Measurements from ENCODE around the gene PHEX.
"Not testable (repeated sequence)": the region's sequence is repeated elsewhere in the genome, so short reads cannot be mapped to it uniquely, and the experiment has no call there.

The PHEX gene

GRCh38 chrX:22272613-22273012 is 240.5 kb downstream of the PHEX start, which contains the start of gene CBLL2:
Gene CBLL2, plus strand, starts transcription at chrX:22272913. Its CDS starts 79 bp downstream, at chrX:22272992.
- no peak for DNase-seq

- DNase-seq: no peak
Observed at GRCh38 chrX:22273714-22274317, 241.7 kb downstream of the PHEX start.

DNA sequence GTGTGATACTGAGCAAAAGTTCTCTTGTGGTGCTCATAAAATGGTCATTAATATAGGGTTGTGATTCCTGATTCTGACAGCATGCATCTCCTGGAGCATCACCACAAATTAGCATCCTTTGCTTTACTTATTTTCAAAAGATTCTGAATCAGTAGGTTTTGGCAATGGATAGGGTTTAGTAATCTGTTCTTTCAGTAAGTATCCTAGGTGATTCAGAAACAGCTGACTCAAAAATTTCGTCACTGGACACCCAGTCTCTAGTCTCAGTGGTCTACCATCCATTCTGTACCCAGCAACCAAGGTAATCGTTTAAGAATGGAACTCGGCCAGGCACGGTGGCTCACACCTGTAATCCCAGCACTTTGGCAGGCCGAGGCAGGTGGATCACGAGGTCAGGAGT is 244.7 kb downstream of the PHEX start:
- no peak for DNase-seq

GRCh38 chrX:22278375-22278774 is 246.2 kb downstream of the PHEX start:
- no peak for DNase-seq

DNA sequence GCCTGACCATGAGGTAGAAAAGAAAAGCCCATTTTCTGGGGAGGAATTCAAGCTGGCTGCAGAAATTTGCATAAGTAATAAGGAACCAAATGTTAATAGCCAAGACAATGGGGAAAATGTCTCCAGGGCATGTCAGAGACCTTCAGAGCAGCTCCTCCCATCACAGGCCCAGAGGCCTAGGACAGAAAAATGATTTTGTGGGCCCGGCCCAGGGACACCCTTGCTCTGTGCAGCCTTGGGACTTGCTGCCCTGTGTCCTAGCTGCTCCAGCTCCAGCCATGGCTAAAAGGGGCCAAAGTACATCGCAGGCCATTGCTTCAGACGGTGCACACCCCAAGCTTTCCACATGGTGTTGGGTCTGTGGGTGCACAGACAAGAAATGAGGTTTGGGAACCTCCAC is 257.1 kb downstream of the PHEX start:
- not testable (repeated sequence) for DNase-seq

GRCh38 chrX:22296871-22297270 is 264.7 kb downstream of the PHEX start:
- no peak for DNase-seq

GRCh38 chrX:22300130-22300529 is 268.0 kb downstream of the PHEX start:
- no peak for DNase-seq

Measured in hematopoietic multipotent progenitor cell treated with erythropoietin and hydrocortisone succinate and interleukin-3 and kit ligand, for 6 days (in vitro differentiated cells).